K562 (cell line): ENCODE data around the gene AKR1A1. TPM values are rescaled to one million over a fixed set of nuclear protein-coding genes. Genes with fewer than 3 reads are reported as not detected.

Experiments
- BRD9 ChIP-seq: fragments of 450-650 bp; IDR thresholded peaks from 2 replicates; pipeline ENCODE4 v1.6.1; 2018; ENCODE audit warnings: low read depth; ENCODE audit not compliant: partially characterized antibody
- CGGBP1 ChIP-seq: fragments of 250-450 bp; sonication (Bioruptor Pico); IDR thresholded peaks from 2 replicates; pipeline ENCODE4 v1.9.0; 2021; ENCODE audit warnings: mild to moderate bottlenecking
- DACH1 ChIP-seq: fragments of 450-650 bp; IDR thresholded peaks from 2 replicates; pipeline ENCODE4 v1.6.1; 2018; ENCODE audit not compliant: partially characterized antibody
- E2F6 ChIP-seq, 2 experiments: IDR thresholded peaks; 2 replicates each; pipeline ENCODE4 v1.6.1; 2011; ENCODE audit warnings: borderline replicate concordance in 1 of 2, control low read depth in 1 of 2, low read depth in 1 of 2, low read length in 1 of 2, mild to moderate bottlenecking in 1 of 2, mixed read lengths in 1 of 2, moderate library complexity in 1 of 2; ENCODE audit not compliant: insufficient read depth in 1 of 2, insufficient read length in 1 of 2, poor library complexity in 1 of 2, severe bottlenecking in 1 of 2; ENCODE audit errors: extremely low read depth in 1 of 2
- HCFC1 ChIP-seq: IDR thresholded peaks from 2 replicates; pipeline ENCODE4 v1.6.1; 2012; ENCODE audit warnings: low read depth, low read length, improper control_type of control experiment
- NONO ChIP-seq, 2 experiments: fragments of 200-400 bp in 1 of 2; fragments of 450-650 bp in 1 of 2; formaldehyde crosslinking in 1 of 2; IDR thresholded peaks; 2 replicates each; pipeline ENCODE4 v1.6.1; 2017; ENCODE audit warnings: low read depth in 2 of 2, mild to moderate bottlenecking in 2 of 2, moderate library complexity in 2 of 2, low read length in 1 of 2
- ZBTB1 ChIP-seq: sonication (generic); formaldehyde crosslinking; IDR thresholded peaks from 2 replicates; pipeline ENCODE4 v1.8.1; 2023; ENCODE audit warnings: missing genetic modification reagents, low read depth, mild to moderate bottlenecking, borderline replicate concordance
- ZBTB11 ChIP-seq, 3 experiments: fragments of 200-800 bp in 1 of 3; fragments of 250-450 bp in 1 of 3; fragments of 450-650 bp in 1 of 3; sonication (Bioruptor Pico) in 1 of 3; sonication (Bioruptor generic) in 1 of 3; formaldehyde crosslinking in 1 of 3; IDR thresholded peaks; 2 replicates each; pipeline versions ENCODE4 v1.6.1 to v1.8.0; 2016 to 2022; ENCODE audit warnings: mild to moderate bottlenecking in 2 of 3, missing genetic modification characterization in 2 of 3, missing compliant biosample characterization in 1 of 3, moderate library complexity in 1 of 3
- ZNF316 ChIP-seq: fragments of 450-650 bp; IDR thresholded peaks from 2 replicates; pipeline ENCODE4 v1.6.1; 2016
- ZNF407 ChIP-seq: fragments of 450-650 bp; IDR thresholded peaks from 2 replicates; pipeline ENCODE4 v1.6.1; 2016; ENCODE audit warnings: low read depth
- ZNF644 ChIP-seq: fragments of 200-800 bp; sonication (Bioruptor generic); IDR thresholded peaks from 2 replicates; pipeline ENCODE4 v1.6.1; 2016; ENCODE audit warnings: low read depth, missing genetic modification characterization, missing compliant biosample characterization
- ZNF695 ChIP-seq: fragments of 450-650 bp; formaldehyde crosslinking; IDR thresholded peaks from 2 replicates; pipeline ENCODE4 v1.4.0; 2020; ENCODE audit warnings: mild to moderate bottlenecking, moderate library complexity
- ZNF764 ChIP-seq: fragments of 250-450 bp; sonication (Bioruptor Pico); IDR thresholded peaks from 2 replicates; pipeline ENCODE4 v1.4.0; 2020; ENCODE audit warnings: low read depth, mild to moderate bottlenecking, moderate library complexity
- polyA plus RNA-seq, 8 experiments: library from polyadenylated mRNA; depleted of rRNA in 4 of 8; stranded (reverse) in 5 of 8; unstranded in 3 of 8; fragments of >200 nt; fragmentation: Nextera tagmentation in 2 of 8; fragmentation: Illumina TruSeq in 1 of 8; extraction: Ambion mirVana in 2 of 8; extraction: Trizol in 1 of 8; gene quantifications; 2 replicates each; pipeline versions ENCODE4 v1.2.1 to v1.2.3, GENCODE V29; 2011 to 2014; ENCODE audit warnings: inconsistent platforms in 1 of 8, missing spikeins in 1 of 8
- total RNA-seq, 7 experiments: library from RNA; depleted of rRNA in 6 of 7; stranded (reverse); fragments of >200 nt in 6 of 7; fragmentation: Illumina TruSeq in 2 of 7; extraction: Trizol in 2 of 7; gene quantifications; 2 replicates each; pipeline versions ENCODE4 v1.2.1 to v1.2.3, GENCODE V29; 2011 to 2021; ENCODE audit warnings: low replicate concordance in 1 of 7

Gene AKR1A1
- total and polyA plus RNA-seq, 9 of the 15 experiments (the other 6 are each of a cell fraction or from before 2014, with no cell fraction given) = 68.6 to 211 (median 132) TPM

GRCh38 chr1:45583666-45584350 lies 33.2 kb downstream of the AKR1A1 start, which contains the start of gene NASP (continued):
- TF ChIP-seq ZNF407 (no peak), HCFC1 (peak; percentile 54), CGGBP1 (CRISPR knock-in tag) (peak; percentile 72; the same call in 1 of the 2 replicates), ZNF644 (tag) (no peak), E2F6 (IDR thresholded peaks at IDR 0.05; ENCODE audit: borderline replicate concordance in 1 of 2, extremely low read depth in 1 of 2, insufficient read depth in 1 of 2, insufficient read length in 1 of 2, low read depth in 1 of 2, low read length in 1 of 2, poor library complexity in 1 of 2, severe bottlenecking in 1 of 2) (peak in 1 of 2 experiments; percentile 35), DACH1 (no peak), ZBTB11 (CRISPR knock-in tag; IDR thresholded peaks at IDR 0.05) (peak in 1 of 3 experiments; percentile 70; a peak in 1 of 6 replicates), ZBTB1 (CRISPR knock-in tag) (no peak), NONO (IDR thresholded peaks at IDR 0.05; ENCODE audit: low read depth in 2 of 2, low read length in 1 of 2) (no peak; a peak in 1 of 4 replicates), ZNF764 (no peak), ZNF316 (peak; percentile 52), ZNF695 (CRISPR knock-in tag) (no peak), BRD9 (peak; percentile 80)
